Right hindlimb (tissue), 1 donor: ENCODE measurements around the gene MRPL12.
"Not testable (repeated sequence)": the region's sequence is repeated elsewhere in the genome, so short reads cannot be mapped to it uniquely, and the experiment has no call there.

Experiments used
- DNase-seq: peaks from one replicate; pipeline ENCODE4 v3.0.0-alpha.2; 2018

The MRPL12 gene

DNA sequence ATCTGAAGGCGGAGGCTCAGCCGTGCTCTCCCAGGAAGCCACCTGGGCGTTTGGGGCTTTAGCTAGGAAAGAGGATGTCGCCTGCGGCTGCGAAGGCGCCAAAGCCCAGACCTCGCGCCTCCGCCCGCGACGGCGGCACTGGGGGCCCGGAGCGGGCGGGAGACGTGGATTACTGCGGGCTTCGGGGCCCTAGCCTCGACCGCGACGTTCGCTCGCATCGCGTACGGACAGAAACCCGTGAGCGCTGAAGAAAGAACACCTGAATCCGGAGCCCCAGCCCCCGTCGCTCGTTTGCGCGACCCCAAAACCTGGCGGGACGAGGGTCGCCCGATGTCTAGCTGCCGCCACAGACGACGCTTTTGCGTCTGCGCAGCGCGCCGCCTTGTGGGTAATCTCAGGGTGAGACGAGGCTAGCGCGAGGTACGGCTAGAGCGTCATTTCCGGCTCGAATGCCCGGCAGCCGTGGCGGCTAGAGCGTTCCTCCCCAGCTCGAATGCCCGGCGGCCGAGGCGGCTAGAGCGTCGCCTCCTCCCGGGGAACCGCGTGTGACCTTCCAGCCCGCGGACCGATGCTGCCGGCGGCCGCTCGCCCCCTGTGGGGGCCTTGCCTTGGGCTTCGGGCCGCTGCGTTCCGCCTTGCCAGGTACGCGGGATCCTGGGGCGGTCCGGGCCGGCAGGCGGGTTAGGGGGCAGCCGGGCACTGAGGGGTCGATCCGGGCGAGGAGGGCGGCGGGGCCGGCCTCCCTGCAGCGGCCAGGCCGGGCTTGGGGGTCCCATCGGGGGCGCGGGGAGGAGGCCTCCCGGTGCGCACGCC lies at the start of gene MRPL12:
Gene MRPL12 (plus strand): TSS at position 434 of the 813 bp plus-strand sequence. CDS start 135 bp downstream, at position 569.
- peak; percentile 96 for DNase-seq

DNA sequence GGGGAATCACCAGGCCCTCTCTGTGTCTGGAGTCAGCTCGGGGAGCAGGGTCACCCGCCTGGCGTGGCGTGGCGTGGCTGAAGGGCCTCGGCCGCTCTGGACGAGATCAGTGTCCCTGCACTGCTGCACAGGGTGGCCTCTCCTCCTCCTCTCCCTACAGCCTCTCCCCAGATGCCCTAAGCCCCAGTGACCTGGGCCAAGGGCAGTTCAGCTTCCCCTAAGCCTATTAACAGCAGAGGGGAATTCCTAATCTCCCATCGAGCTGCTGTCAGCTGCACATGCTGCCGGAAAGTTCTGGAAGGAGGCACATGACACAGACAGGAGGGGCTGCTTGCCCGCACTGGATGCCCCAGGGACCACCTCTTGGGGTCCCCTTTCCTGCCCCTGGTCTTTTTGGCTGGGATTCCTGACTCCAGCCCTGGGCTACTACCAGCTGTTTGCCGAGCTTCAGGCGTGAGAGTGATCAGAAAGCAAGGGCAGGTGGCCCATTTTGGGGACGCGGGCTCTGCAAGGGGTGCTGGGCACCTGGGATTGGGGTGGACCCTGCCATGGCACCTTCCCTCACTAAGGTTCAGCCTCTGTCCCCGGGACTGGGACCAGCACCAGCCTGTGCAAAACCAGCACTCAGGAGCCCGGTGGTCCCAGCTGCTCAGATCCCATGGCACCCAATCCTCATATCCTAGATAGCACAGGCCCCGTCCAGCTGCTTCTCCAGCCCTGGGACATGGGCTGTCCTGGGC lies 47.6 kb upstream of the MRPL12 start:
- peak; percentile 11 for DNase-seq

DNA sequence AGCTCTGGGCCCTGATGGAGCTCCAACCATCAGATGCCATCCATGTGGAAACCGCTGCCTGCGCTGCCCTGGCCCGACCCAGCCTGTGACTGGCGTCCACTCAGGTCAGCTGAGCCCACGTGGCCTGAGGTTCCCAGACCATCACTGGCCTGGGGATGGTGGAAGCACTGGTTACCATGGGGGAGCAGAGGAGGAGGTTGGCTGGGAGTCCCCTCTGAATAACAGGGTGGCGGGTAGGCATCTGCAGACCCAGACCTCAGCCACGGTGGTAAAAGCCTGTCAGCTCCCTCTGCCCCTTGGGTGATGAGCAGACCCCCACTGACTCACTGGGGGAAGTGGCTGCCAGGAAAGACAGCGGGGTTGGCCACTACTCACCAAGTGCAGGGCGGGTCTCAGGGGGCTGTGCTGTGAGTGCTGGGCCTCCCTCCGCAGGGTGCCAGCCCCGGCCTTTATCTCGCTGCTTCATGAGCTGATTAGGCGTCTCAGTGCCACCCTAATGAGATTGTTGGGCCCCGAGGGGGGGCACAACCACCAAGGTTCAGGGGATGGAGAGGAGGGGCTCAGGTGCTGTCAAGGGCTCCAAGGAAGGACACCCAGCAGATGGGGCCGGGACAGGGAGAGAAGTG lies 46.9 kb upstream of the MRPL12 start, which contains the start of gene PDE6G:
Gene PDE6G (minus strand): TSS at position 425 of the 626 bp plus-strand sequence. CDS start 3,237 bp downstream, outside the sequence.
- peak; percentile 12 for DNase-seq

DNA sequence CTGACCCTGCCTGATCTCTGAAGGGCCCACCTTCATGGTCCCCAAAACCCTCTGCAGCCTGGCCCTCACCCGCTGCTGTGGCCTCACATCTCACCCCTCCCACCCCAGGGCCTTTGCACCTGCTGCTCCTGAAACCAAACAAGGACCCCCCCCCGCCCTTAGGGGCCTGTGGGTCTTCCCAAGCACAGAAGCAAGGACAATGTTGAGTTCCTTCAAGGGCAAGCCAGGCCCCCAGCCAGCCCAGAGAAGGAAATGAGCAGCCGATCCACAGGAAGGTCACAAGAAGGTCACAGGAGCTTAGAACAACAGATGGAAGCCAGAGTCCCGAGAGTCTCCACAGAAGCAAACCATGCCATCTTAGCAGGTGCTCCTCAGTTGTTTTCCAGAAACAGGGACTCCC lies 46.3 kb upstream of the MRPL12 start:
- DNase-seq = peak; percentile 17

DNA sequence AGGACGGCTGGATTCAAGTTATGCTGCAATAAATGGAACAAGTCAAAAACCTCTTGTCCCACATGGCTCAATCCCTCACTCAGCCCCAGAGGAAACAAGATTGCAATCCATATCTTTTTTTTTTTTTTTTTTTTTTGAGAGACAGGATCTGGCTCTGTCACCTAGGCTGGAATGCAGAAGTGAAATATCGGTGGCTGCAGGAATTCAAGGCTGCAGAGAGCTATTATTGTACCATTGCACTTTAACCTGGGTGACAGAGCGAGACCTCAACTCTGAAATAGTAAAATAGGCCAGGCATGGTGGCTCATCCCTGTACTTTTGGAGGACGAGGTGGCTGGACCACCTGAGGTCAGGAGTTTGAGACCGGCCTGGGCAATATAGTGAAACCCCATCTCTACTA lies 44.1 kb upstream of the MRPL12 start:
- DNase-seq = no peak

DNA sequence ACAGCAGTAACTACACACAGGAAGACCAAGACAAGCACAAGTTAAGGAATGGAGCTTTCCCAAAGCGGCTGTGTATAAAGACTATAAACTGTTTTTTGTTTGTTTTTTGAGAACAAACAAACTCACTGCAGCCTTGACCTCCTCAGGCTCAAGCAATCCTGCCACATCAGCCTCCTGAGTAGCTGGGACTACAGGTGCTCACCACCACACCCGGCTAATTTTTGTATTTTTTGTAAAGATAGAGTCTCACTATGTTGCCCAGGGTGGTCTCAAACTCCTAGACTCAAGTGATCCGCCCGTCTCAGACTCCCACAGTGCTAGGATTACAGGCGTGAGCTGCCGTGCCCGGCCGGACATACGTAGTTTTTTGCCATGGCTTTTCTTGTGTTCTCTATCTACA lies 42.7 kb upstream of the MRPL12 start:
- DNase-seq = no peak

DNA sequence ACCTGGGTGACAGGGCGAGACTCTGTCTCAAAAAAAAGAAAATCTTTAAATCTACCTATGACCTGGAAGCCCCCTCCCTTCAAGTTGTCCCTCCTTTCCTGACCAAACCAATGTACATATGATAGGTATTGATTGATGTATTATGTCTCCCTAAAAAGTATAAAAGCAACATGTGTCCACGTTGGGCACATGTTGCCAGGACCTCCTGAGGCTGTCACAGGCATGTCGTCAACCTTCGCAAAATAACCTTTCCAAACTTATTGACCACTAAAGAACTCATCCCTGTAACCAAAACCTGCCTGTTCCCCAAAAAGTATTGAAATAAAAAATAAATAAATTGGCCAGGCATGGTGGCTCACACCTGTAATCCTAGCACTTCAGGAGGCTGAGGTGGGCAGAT lies 41.2 kb upstream of the MRPL12 start:
- no peak for DNase-seq

DNA sequence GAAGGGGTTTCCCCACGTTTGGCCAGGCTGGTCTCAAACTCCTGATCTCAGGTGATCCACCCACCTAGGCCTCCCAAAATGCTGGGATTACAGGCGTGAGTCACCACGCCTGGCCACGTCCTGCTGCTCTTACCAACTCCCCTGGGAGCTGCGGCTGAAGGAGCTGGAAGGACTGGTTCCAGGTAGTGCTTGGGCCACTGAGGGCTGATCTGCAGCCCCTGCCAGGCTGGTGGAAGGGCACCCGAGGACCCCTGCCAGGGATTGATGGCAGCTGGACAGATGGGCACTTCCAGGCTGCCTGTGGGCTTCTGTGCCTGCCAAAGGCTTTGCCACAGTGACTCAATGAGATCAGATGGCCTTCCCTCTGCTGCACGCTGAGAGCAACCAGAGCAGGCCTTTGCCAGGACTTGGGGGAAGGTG lies 39.1 kb upstream of the MRPL12 start:
- DNase-seq = no peak

DNA sequence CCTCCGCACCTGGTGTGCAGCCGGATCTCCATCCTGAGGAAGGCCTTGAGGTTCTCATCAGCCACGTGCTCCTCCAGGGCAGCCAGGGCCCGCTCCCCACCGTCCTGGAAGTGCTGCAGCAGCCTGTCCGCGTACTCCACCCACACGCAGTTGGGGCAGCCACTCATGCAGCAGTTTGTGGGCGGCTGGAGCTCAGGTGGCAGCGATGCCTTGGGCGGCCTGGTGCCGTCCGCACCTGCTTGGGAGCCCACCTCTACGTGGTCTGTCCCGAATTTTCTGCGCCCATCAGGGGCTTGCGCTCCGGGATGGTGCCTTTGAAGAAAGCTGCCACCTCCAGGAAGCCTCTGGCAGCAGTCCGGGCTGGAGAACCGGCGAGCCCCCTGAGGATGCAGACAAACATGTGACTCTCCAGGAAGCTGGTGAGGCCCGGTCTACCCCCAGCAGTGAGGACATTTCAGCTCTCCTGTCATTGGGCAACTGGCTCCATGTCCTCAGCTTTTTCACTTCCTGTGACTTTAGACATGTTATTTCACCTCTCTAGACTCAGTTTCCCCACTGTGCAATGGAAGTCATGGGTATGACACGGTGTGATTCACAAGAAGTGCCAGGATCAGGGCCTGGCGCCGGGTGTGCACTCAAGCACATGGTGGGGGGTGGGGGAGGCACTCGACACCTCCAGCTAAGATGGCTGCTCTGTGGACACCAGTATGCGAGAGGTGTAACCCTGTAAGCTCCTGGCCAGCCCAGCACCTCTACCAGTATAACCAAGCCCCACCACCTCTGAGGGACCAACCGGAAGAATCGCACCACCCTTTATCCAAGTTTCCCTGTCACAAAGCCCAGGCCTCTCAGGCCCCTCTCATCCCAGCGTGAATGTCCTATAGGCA lies 37.7 kb upstream of the MRPL12 start:
- no peak for DNase-seq

DNA sequence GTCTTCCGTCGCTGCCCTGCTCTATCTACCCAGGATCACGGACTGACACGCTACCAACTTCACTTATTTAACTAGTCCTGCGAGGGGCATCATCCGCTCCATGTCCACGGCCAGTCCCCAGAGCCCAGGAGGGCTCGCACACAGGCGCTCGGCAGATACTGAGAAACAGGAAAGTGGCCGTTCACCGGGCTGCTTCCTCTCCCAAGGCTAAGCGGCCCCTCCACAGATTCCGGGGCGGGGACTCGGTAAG lies 37.1 kb upstream of the MRPL12 start:
- DNase-seq = no peak

DNA sequence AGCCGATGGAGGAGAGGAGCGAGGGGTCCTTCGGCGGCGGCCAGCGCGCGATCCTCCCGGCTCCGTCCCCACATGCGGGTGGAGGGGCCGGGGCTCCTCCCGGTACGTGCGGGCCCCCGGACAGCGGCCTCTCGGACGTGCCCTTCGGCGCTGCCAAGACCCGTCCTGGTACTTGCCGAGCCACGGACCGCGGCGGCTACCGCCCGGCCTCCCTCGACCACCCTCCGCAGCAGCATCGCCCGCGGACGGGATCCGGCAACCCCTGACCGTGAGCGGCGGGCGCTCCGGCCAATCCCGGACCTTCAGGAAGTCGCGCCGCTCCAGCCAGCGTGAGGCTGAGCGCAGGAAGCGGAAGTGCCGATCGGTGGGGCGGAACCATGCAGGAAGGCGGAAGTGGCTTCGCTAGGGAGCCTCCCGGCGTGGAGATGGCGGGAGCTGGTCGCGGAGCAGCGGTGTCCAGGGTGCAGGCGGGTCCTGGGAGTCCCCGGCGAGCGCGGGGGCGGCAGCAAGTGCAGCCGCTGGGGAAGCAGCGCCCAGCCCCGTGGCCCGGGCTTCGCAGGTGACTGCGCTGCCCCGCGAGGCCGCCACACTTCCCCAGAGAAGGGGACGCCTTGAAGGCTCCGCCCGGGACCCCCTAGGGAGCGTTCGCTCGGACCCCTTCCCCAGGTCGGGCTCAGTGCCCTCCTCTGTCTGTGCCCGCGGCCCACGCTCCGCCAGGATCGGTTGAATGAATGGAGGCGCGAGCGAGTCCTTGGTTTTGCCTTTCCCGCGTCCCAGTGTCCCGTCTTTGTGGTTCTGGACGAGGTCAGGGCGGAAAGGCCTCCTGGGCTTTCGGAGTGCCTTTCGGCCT lies 36.6 kb upstream of the MRPL12 start, which contains the start of the genes CCDC137 and OXLD1:
Gene CCDC137 (plus strand): TSS at position 396 of the 850 bp plus-strand sequence. CDS start 30 bp downstream, at position 426.
Gene OXLD1 (minus strand): TSS at position 264 of the 850 bp plus-strand sequence. CDS start 28 bp downstream, at position 236.
- DNase-seq = peak; percentile 97

DNA sequence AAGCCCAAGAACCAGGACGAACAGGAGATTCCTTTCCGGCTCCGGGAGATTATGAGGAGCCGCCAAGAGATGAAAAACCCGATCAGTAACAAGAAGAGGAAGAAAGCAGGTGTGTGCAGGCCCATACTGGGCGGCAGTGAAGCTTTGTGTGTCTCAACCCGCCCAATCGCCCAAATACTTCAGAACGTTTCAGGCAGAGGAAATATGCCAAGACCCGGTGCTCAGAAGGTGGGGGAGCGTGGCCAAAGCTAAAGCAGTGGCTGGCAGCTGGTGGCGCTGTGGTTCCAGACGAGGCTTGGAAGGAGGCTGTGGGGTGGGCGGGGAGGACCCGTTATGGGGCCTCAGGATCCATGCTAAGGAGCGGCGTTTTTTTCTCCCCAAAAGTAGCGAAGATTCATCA lies 35.4 kb upstream of the MRPL12 start:
- DNase-seq = no peak

DNA sequence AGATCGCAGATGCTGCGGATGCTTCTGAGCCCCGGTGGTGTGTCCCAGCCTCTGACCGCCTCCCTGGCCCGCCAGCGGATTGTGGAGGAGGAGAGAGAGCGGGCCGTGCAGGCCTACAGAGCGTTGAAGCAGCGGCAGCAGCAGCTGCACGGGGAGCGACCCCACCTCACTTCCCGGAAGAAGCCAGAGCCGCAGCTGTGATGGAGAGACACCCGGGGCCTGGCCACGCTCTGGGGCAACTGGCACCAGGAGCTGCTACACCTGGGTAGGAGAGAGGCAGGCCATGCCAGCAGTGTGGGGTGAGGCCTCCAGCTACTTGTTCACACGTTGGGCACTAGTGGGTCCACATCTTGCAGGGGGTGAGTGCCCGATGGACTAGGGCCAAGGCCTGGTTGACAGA lies 30.7 kb upstream of the MRPL12 start:
- DNase-seq = no peak

DNA sequence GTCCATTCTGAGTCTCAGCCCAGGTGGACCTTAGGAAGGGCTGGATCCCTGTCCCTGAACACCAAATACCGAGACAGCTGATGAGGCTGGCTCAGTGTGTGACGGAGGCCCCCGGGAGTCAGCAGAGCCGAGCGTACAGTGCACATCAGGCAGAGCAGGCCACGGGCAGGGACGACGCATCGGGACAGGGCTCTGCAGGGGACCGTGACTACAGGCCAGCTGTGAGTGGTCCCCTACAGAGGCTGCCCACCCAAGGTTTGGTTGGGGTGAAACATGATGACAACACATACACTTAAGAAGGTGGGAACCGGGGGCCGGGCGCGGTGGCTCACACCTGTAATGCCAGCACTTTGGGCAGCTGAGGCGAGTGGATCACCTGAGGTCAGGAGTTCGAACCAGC lies 30.2 kb upstream of the MRPL12 start:
- DNase-seq = no peak

DNA sequence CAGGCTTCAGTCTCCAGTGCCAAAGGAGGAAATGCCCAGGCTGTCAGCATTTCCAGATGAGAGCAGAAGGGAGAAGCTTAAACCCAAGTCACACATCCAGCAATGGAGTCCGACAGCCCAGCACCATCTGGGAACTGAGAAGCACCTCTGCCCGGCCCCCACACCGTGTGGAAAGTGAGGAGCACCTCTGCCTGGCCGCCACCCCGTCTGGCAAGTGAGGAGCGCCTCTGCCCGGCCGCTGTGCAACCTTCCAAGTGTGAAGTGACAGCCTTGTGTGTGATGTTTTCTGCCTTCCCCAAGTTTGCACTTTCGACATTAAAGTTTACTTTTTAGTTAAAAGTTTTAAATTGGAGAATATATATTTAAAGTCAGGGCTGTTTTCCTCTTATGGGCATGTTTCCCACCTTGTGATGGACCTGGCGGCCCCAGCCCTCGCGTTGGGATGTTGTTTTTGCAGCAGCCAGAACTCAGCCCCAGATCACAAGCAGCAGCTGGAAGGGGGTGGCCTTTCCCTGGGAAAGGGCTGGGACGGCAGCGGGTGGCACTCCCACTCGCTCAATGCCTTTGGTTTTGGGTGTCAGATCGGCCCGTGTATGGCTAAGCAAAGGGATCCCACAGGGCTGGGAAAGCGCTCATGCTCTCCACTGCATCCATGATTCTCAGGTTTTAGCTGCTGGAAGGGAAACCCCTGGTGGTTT lies 29.5 kb upstream of the MRPL12 start:
- DNase-seq = no peak

DNA sequence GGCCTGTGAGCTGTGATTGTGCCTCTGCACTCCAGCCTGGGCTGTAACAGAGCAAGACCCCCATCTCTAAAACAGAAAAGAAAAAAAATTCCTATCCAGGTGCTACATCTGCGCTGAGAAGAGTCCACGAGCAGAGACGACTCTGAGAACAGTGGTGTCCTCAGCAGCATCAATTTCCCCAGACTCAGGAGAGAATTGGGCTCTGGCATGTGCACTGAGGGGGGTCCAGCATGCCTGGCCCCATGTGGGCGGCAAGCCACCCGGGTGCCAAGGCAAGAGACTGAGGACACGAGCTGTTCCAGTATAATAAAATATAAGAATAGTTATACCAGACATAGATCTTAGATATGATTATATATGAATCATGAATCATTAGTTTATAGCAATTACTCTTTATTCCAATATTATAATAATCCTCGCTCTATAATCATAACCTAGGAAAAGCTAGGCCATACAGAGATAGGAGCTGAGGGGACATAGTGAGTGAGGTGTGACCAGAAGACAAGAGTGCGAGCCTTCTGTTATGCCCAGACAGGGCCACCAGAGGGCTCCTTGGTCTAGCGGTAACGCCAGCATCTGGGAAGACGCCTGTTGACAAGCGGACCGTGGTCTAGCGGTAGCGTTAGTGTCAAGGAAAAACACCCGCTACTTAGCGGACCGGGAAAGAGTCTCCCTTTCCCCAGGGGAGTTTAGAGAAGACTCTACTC lies 27.5 kb upstream of the MRPL12 start:
- DNase-seq = not testable (repeated sequence)

DNA sequence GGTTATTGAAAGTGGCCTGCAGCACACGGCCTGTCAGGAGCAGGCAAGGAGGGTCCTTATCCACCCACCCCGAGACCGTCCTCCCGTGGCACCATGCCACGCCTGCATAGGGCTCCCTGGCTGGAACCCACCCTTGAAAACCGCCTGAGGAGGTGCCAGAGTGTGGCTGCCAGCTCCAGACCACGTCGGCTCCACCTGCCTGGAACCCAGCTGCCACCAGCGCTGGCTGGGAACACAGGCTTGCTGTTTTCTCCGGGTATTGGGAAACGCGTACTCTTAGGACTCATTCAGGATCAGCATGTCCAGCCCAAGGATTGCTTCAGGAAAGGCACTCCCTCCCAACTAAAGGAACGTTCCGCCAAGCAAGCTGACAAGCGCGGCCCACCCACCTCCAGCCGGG lies 26.3 kb upstream of the MRPL12 start:
- DNase-seq = no peak

DNA sequence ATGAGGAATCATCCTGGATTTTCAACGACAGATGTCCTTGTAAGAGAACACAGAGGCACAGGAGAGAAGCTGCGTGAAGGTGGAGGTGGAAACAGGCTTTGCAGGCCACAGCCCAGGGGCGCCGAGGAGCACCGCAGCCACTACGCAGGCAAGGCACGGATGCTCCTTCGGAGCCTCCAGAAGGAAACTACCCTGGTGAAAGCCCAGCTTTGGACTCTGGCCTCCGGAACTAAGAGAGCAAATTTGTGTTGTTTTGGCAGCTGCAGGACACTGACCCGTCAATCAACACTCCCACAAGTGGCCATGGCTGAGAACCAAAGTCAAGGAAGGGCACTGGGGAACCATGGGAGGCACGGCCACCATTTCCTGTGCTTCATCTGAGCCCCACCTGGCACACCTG lies 23.0 kb upstream of the MRPL12 start:
- no peak for DNase-seq

DNA sequence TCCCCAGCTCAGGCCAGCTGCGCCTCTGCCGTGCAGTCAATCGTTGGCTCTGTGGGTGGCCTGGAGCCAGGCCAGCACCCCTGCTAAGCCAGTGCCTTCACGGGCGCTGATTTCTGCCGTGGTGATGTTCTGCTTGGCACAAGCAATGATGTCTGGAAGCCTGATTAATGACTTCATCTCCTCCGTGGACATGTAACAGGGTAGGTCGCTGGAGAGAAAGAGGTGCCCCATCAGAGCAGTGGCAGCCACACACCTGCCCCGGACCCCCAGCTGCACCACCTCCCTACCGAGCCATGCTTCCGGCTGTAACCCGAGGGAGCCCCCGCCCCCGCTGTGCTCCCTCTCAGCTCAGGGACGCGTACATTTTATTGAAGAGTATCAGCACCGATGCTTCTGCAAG lies 21.5 kb upstream of the MRPL12 start:
- no peak for DNase-seq

DNA sequence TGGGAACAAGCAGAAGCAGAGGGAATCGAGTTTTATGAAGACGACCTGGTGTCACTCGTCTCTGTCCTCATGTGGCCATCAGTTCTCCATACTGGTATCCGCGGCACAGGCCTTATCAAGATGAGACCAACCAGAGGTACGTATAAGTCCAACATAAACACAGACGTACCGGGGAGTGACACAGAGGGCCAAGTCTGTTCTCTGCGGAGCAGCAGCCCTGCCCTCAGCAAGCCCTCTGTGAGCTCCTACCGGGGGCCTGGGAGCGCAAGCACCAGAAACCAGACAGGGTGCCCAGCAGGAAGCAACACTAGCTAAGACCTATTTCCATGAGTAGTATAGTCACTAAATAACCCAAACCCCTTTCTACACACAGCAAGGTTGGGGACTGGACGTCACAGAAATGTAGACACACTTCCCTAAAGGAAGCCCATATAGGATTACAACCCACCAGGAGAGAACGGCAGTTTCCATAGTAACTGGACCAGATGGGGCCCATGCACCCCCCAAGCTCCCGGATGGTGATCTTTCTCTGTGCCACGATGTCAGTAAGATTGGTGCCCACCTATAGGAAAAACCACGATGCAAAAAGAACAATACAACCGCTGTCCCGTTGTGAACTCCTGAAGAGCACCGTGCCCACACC lies 20.5 kb upstream of the MRPL12 start:
- no peak for DNase-seq
